Activated B cell treated with CpG ODN at 0.5 μM for 24 hours (primary cell): ENCODE measurements around the gene PTPRE. TPM values are rescaled to one million over a fixed set of nuclear protein-coding genes. Genes with fewer than 3 reads are reported as not detected.

Experiments used
- ATAC-seq: fragments of 200-7000 bp; cut with Tn5 transposase; one replicate; pipeline ENCODE4 v1.10.0; 2021; ENCODE audit warnings: low read depth, mild to moderate bottlenecking, moderate library complexity
- CTCF ChIA-PET: fragments of 350-600 bp; sonication (Branson Sonifier 250); formaldehyde crosslinking; loops from one replicate; lab custom pipeline; 2021; ENCODE audit warnings: antibody characterized with exemption; lab: Charles Lee
- POLR2A ChIA-PET: fragments of 350-600 bp; sonication (Branson Sonifier 250); formaldehyde crosslinking; loops from one replicate; lab custom pipeline; 2021; ENCODE audit warnings: antibody characterized with exemption; lab: Charles Lee
- DNase-seq: peaks from one replicate; pipeline ENCODE4 v3.0.0; 2022
- H3K27ac Mint-ChIP-seq: one replicate; pipeline ENCODE4 v1.8.0; 2020; ENCODE audit warnings: mixed read lengths
- H3K27me3 Mint-ChIP-seq: one replicate; pipeline ENCODE4 v1.8.0; 2021; ENCODE audit warnings: mixed read lengths
- H3K36me3 Mint-ChIP-seq: one replicate; pipeline ENCODE4 v1.8.0; 2021; ENCODE audit warnings: low read depth, mixed read lengths
- H3K4me1 Mint-ChIP-seq: one replicate; pipeline ENCODE4 v1.8.0; 2021; ENCODE audit warnings: mixed read lengths
- H3K4me3 Mint-ChIP-seq: one replicate; pipeline ENCODE4 v1.8.0; 2020; ENCODE audit warnings: mild to moderate bottlenecking, mixed read lengths
- H3K9me3 Mint-ChIP-seq: one replicate; pipeline ENCODE4 v1.8.0; 2020; ENCODE audit warnings: mixed read lengths
- intact Hi-C: fragments of 100-400 bp; cut with micrococcal nuclease; formaldehyde crosslinking; loops from one replicate; pipeline ENCODE4 v1.15.1; 2024
- total RNA-seq: library from RNA; stranded (reverse); gene quantifications from 2 replicates; pipeline ENCODE4 v1.2.3, GENCODE V29; 2022
- TF ChIP-seq, protein P1 (sequence below): fragments of 200-600 bp; IDR thresholded peaks from one replicate; pipeline ENCODE4 v1.8.0; 2022; ENCODE audit warnings: antibody characterized with exemption, mild to moderate bottlenecking

PTPRE gene
- total RNA-seq, 1 donor from 2014 or later: 36.8 TPM

DNA sequence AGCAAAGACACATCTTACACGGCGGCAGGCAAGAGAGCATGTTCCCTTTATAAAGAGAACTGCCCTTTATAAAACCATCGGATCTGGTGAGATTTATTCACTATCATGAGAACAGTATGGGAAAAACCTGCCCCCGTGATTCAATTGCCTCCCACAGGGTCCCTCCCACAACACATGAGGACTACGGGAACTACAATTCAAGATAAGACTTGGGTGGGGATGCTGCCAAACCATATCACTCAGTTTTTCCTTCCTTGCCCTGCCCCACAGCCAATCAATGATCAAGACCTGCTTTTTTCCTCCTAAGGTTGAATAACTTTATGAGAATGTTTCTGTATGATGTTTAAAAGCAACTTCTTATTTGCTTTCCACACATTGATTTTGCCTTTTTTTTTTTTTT, 3.1 kb upstream of the PTPRE start:
- Mint-ChIP-seq H3K4me1 (no peaks in the 10 kb centered on the region), H3K4me3 (no peak overlapping the region), H3K36me3 (no peaks in the 10 kb centered on the region), H3K27me3 (peaks cover 40% of the 10 kb centered on the region), H3K9me3 (peaks cover 2% of the 10 kb centered on the region), H3K27ac (no peak overlapping the region)
- DNase-seq (no peak), ATAC-seq (no peak)
- ChIA-PET POLR2A (no interaction called here), CTCF (no interaction called here)
- TF ChIP-seq, protein P1, sequence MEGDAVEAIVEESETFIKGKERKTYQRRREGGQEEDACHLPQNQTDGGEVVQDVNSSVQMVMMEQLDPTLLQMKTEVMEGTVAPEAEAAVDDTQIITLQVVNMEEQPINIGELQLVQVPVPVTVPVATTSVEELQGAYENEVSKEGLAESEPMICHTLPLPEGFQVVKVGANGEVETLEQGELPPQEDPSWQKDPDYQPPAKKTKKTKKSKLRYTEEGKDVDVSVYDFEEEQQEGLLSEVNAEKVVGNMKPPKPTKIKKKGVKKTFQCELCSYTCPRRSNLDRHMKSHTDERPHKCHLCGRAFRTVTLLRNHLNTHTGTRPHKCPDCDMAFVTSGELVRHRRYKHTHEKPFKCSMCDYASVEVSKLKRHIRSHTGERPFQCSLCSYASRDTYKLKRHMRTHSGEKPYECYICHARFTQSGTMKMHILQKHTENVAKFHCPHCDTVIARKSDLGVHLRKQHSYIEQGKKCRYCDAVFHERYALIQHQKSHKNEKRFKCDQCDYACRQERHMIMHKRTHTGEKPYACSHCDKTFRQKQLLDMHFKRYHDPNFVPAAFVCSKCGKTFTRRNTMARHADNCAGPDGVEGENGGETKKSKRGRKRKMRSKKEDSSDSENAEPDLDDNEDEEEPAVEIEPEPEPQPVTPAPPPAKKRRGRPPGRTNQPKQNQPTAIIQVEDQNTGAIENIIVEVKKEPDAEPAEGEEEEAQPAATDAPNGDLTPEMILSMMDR: no peak
- intact Hi-C loops: loop anchor here (5.0 kb wide), 1 partner anchor 46 kb away; no protein-coding TSS in a partner anchor

DNA sequence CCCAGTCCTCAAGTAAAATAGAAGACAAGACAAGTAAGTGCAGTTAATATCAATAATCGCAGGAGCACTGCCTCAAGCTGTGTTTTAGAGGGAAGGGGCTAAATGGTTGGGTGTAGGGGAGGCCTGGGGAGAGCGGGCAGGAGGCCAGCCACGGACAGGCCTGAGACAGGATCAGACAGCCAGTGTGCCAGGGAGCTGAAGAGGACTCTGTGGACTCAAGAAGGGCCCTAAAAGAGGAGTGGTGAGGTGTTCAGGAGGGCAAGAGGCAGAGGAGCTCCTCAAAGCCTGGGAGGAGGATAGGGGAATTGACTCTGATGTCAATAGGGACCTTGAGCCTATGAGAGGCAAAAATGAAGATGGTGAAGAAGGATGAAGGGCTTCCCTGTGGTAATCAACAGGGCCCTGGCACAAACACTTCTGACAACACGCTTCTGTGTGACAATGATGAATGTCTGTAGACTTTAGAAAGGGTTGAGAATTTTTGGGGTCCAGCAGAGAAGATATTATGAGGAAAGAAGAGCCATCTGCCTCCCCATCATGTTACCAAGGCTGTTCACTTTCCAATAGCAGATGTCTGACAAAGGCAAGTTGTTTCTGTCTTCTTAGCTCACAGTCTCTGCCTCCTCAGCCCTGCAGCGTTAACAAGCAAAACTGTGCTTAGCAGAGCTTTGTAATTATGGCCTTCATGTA, 2.4 kb upstream of the PTPRE start:
- peaks cover 43% of the 10 kb centered on the region for H3K27me3 Mint-ChIP-seq
- H3K36me3 Mint-ChIP-seq: no peaks in the 10 kb centered on the region
- H3K4me3 Mint-ChIP-seq: no peak overlapping the region
- H3K4me1 Mint-ChIP-seq: no peaks in the 10 kb centered on the region
- TF ChIP-seq, protein P1: no peak
- no peaks in the 10 kb centered on the region for H3K9me3 Mint-ChIP-seq
- intact Hi-C loops: loop anchor here (5.0 kb wide), 1 partner anchor 47 kb away; no protein-coding TSS in a partner anchor
- DNase-seq (no peak), ATAC-seq (no peak)
- H3K27ac Mint-ChIP-seq: no peak overlapping the region
- CTCF ChIA-PET: interaction anchor here (3.3 kb wide), 1 partner anchor 106 kb away, joined by 27 read pairs; no protein-coding TSS in a partner anchor
- POLR2A ChIA-PET: interaction anchor here (0.6 kb wide), 1 partner anchor 168 kb away, joined by 3 read pairs; no protein-coding TSS in a partner anchor

DNA sequence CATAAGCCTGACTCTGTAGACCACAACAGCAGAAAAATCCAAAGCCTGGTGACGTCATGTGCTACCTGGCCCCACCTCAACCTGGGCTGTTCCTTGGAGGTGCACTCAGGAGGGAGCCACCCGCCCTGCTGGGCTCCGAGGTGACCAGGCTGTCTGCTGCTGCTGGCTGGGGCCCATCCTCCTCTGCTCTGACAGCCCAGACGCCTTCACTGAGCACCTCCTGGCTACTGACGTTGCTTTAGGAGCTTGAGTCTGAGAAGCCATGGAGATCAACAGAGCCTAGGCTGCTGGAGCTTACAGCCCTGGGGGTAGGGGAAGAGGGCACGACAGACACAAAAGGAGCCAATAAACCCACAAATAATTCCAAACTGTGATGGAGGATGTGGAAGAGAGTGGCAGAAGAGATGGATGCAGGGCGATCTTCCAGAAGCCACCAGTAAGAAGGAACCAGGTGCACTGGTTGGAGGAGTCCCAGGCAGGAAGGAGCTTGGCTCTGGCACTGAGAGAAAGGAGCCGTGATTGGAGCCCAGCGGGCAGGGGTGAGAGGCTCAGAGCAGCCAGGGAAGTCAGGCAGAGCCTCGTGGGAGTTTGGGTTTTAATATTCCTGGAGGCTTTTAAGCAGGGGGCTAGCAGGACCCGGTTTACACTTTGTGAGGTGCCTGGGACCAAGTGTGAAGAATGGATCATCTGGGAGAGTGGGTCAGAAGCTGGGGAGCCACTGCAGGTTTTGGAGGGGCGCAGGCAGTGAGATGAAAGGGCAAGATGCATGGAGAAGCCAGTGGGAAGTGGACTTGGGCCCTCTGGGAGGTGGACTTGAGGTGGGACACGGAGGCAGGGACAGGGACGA, 1.7 kb upstream of the PTPRE start:
- H3K27me3 Mint-ChIP-seq: peaks cover 46% of the 10 kb centered on the region
- H3K36me3 Mint-ChIP-seq: no peaks in the 10 kb centered on the region
- ATAC-seq (no peak), DNase-seq (no peak)
- H3K4me3 Mint-ChIP-seq: no peak overlapping the region
- no peaks in the 10 kb centered on the region for H3K9me3 Mint-ChIP-seq
- CTCF ChIA-PET: interaction anchor here (2.0 to 3.3 kb wide), 2 partner anchors 106 to 164 kb away, joined by 27 to 36 read pairs; no protein-coding TSS in a partner anchor
- H3K27ac Mint-ChIP-seq: no peak overlapping the region
- intact Hi-C loops: no loop called here
- H3K4me1 Mint-ChIP-seq: no peaks in the 10 kb centered on the region
- TF ChIP-seq, protein P1: no peak
- POLR2A ChIA-PET: interaction anchor here (0.6 kb wide), 1 partner anchor 167 kb away, joined by 3 read pairs; no protein-coding TSS in a partner anchor

DNA sequence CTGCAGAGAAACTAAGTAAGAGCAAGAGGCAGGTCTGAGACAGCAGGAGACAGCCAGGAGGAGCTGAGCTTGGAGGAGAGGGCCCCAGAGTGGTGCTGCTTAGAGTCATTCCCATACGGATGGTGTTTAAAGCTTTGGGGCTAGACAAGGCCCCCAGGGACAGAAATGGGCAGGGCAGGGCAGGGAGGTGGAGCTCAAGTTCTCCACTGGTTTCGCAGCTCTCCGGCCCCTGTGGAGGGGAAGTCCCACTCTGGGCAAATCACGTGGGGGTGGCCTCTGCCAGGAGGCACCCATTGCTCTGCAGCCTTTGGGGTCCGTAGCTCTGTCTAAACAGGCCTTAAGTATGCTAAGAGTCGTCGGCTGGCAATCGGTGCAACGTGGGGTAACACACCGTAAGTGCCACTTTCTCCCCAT, 1.0 kb upstream of the PTPRE start:
- intact Hi-C loops: loop anchor here (1.0 to 2.0 kb wide), 5 partner anchors 105 to 307 kb away; no protein-coding TSS in a partner anchor
- no peaks in the 10 kb centered on the region for H3K9me3 Mint-ChIP-seq
- TF ChIP-seq, protein P1: no peak
- DNase-seq (no peak), ATAC-seq (no peak)
- H3K27me3 Mint-ChIP-seq: peaks cover 48% of the 10 kb centered on the region
- H3K36me3 Mint-ChIP-seq: no peaks in the 10 kb centered on the region
- no peak overlapping the region for H3K27ac Mint-ChIP-seq
- ChIA-PET POLR2A (no interaction called here), CTCF (interaction anchor here (1.3 to 3.3 kb wide), 3 partner anchors 105 to 164 kb away, joined by 10 to 36 read pairs (median 27); no protein-coding TSS in a partner anchor)
- H3K4me1 Mint-ChIP-seq: no peaks in the 10 kb centered on the region
- no peak overlapping the region for H3K4me3 Mint-ChIP-seq
